GM12878 (cell line): ENCODE data around the gene ANKRD16. TPM values are rescaled to one million over a fixed set of nuclear protein-coding genes. Genes with fewer than 3 reads are reported as not detected.

Source experiments
- BHLHE40 ChIP-seq, 2 experiments: fragments of 450-650 bp in 1 of 2; IDR thresholded peaks; 2 replicates each; pipeline ENCODE4 v1.6.1; 2011 to 2017; ENCODE audit warnings: low read depth in 2 of 2, borderline replicate concordance in 1 of 2, improper control_type of control experiment in 1 of 2, low read length in 1 of 2, mild to moderate bottlenecking in 1 of 2
- CUX1 ChIP-seq: IDR thresholded peaks from 2 replicates; pipeline ENCODE4 v1.6.1; 2012; ENCODE audit warnings: improper control_type of control experiment, low read depth, low read length; ENCODE audit not compliant: insufficient replicate concordance
- E4F1 ChIP-seq: fragments of 450-650 bp; IDR thresholded peaks from 2 replicates; pipeline ENCODE4 v1.6.1; 2018; ENCODE audit warnings: borderline replicate concordance, mild to moderate bottlenecking; ENCODE audit not compliant: partially characterized antibody
- IKZF1 ChIP-seq: fragments of 450-650 bp; conservative IDR thresholded peaks from 2 replicates; pipeline ENCODE4 v1.6.1; 2017; ENCODE audit warnings: antibody characterized with exemption, mild to moderate bottlenecking
- KLF5 ChIP-seq: fragments of 450-650 bp; IDR thresholded peaks from 2 replicates; pipeline ENCODE4 v1.6.1; 2014; ENCODE audit warnings: mild to moderate bottlenecking; ENCODE audit not compliant: partially characterized antibody
- MAX ChIP-seq: IDR thresholded peaks from 2 replicates; pipeline ENCODE4 v1.6.1; 2012; ENCODE audit warnings: low read depth, low read length, improper control_type of control experiment
- MEF2A ChIP-seq: IDR thresholded peaks from 2 replicates; pipeline ENCODE4 v1.6.1; 2011; ENCODE audit warnings: low read depth, mild to moderate bottlenecking, low read length, moderate library complexity; ENCODE audit not compliant: insufficient read depth
- MLLT1 ChIP-seq: fragments of 450-650 bp; IDR thresholded peaks from 2 replicates; pipeline ENCODE4 v1.6.1; 2016; ENCODE audit warnings: mild to moderate bottlenecking
- MTA2 ChIP-seq: fragments of 450-650 bp; IDR thresholded peaks from 2 replicates; pipeline ENCODE4 v1.6.1; 2016; ENCODE audit warnings: low read depth, mild to moderate bottlenecking, moderate library complexity
- MYB ChIP-seq: fragments of 150-350 bp; IDR thresholded peaks from 2 replicates; pipeline ENCODE4 v1.6.1; 2014; ENCODE audit warnings: mild to moderate bottlenecking, low read depth, low read length, borderline replicate concordance
- RFX5 ChIP-seq: IDR thresholded peaks from 2 replicates; pipeline ENCODE4 v1.6.1; 2011; ENCODE audit warnings: low read depth, low read length, improper control_type of control experiment
- SIX5 ChIP-seq: IDR thresholded peaks from 2 replicates; pipeline ENCODE4 v1.6.1; 2011; ENCODE audit warnings: mild to moderate bottlenecking, low read depth, low read length, moderate library complexity; ENCODE audit not compliant: severe bottlenecking
- SMARCA5 ChIP-seq: fragments of 450-650 bp; IDR thresholded peaks from 2 replicates; pipeline ENCODE4 v1.6.1; 2017; ENCODE audit warnings: mild to moderate bottlenecking
- SMC3 ChIP-seq: IDR thresholded peaks from 2 replicates; pipeline ENCODE4 v1.6.1; 2011; ENCODE audit warnings: low read length, improper control_type of control experiment, borderline replicate concordance
- USF1 ChIP-seq: IDR thresholded peaks from 2 replicates; pipeline ENCODE4 v1.6.1; 2011; ENCODE audit warnings: borderline replicate concordance, low read depth, mild to moderate bottlenecking, moderate library complexity, mixed read lengths, low read length; ENCODE audit not compliant: insufficient read depth; ENCODE audit errors: extremely low read length
- YBX1 ChIP-seq: fragments of 450-650 bp; IDR thresholded peaks from 2 replicates; pipeline ENCODE4 v1.6.1; 2016; ENCODE audit warnings: antibody characterized with exemption
- ZNF622 ChIP-seq: fragments of 450-650 bp; IDR thresholded peaks from 2 replicates; pipeline ENCODE4 v1.6.1; 2017; ENCODE audit warnings: mild to moderate bottlenecking, inconsistent platforms
- polyA plus RNA-seq, 11 experiments: library from polyadenylated mRNA; depleted of rRNA in 4 of 11; unstranded in 6 of 11; stranded (reverse) in 5 of 11; fragments of >200 nt; fragmentation: Nextera tagmentation in 4 of 11; fragmentation: Illumina TruSeq in 1 of 11; extraction: Ambion mirVana in 4 of 11; extraction: Trizol in 1 of 11; gene quantifications; 1 replicate in 1 of 11; 2 replicates in 10 of 11; pipeline versions ENCODE4 v1.2.1 to v1.2.3, GENCODE V29; 2011 to 2016; ENCODE audit warnings: inconsistent platforms in 2 of 11, missing spikeins in 2 of 11, low read depth in 1 of 11
- total RNA-seq, 4 experiments: library from RNA; depleted of rRNA in 3 of 4; stranded (reverse); fragments of >200 nt in 3 of 4; fragmentation: Illumina TruSeq in 1 of 4; extraction: Trizol in 1 of 4; gene quantifications; 2 replicates each; pipeline versions ENCODE4 v1.2.1 to v1.2.3, GENCODE V29; 2013 to 2021

The ANKRD16 gene
- total and polyA plus RNA-seq, 10 of the 15 experiments (the other 5 are each of a cell fraction or from before 2014, with no cell fraction given), result 0.57 to 13.6 (median 4.4) TPM

GRCh38 chr10:5814110-5815107 is 75.3 kb downstream of the ANKRD16 start (continued):
- TF ChIP-seq CUX1 (no peak), SMC3 (no peak), SIX5 (no peak), YBX1 (no peak), SMARCA5 (no peak), MAX (no peak; the same call in 1 of the 2 replicates), MLLT1 (peak; percentile 6; the same call in 1 of the 2 replicates), E4F1 (no peak), RFX5 (no peak), ZNF622 (no peak), MTA2 (0 out of 2 replicates have a peak, but pooled peaks have one; percentile 5), BHLHE40 (IDR thresholded peaks at IDR 0.05; ENCODE audit: borderline replicate concordance in 1 of 2, low read depth in 2 of 2, low read length in 1 of 2) (peak; percentile 8 to 25; a peak in 1 of 4 replicates), MYB (no peak), MEF2A (no peak), IKZF1 (no peak), USF1 (no peak), KLF5 (no peak)
